GM12878 (cell line): Measurements from ENCODE around the gene BMP7. TPM values are rescaled to one million over a fixed set of nuclear protein-coding genes. Genes with fewer than 3 reads are reported as not detected.

Source experiments
- ATAC-seq: fragments of 200-7000 bp; cut with Tn5 transposase; 3 replicates; pipeline ENCODE4 v1.9.1; 2020; ENCODE audit warnings: mild to moderate bottlenecking, moderate library complexity
- BruUV-seq: library from RNA; stranded (reverse); fragments of 400-500 nt; replicated peaks from 2 replicates; lab custom pipeline; 2021; lab: Mats Ljungman, UMichigan
- CTCF ChIA-PET: fragments of 300-600 bp; sonication (Branson Sonifier 250); formaldehyde crosslinking; extraction: SDS; loops from one replicate; lab custom pipeline; 2021; ENCODE audit warnings: inconsistent platforms; lab: Yijun Ruan, JAX
- POLR2A ChIA-PET: fragments of 350-600 bp; formaldehyde crosslinking; extraction: SDS; loops from one replicate; lab custom pipeline; 2021; ENCODE audit warnings: inconsistent platforms; lab: Charles Lee
- RAD21 ChIA-PET: fragments of 300-600 bp; sonication (Branson Sonifier 250); formaldehyde crosslinking; loops from one replicate; lab custom pipeline; 2023; ENCODE audit warnings: antibody characterized with exemption; ENCODE audit not compliant: unreplicated experiment; lab: Charles Lee
- SMC1A ChIA-PET: fragments of 300-600 bp; sonication (Branson Sonifier 250); formaldehyde crosslinking; loops from one replicate; lab custom pipeline; 2023; ENCODE audit not compliant: unreplicated experiment, uncharacterized antibody; lab: Charles Lee
- DNase-seq: peaks from one replicate; pipeline ENCODE4 v3.0.0-alpha.2; 2011; ENCODE audit warnings: low read depth, low spot score
- FAIRE-seq: peaks from 3 replicates; lab custom pipeline; 2011; peaks lifted over from hg19 to GRCh38; lab: Jason Lieb, UNC
- H2AFZ ChIP-seq: 2 replicates; pipeline ENCODE4 v1.6.0; 2011; ENCODE audit warnings: low read depth, low read length, control low read depth; ENCODE audit not compliant: control insufficient read depth
- H3K27ac ChIP-seq: 2 replicates; pipeline ENCODE4 v1.5.1; 2011; ENCODE audit warnings: control low read depth; ENCODE audit not compliant: control insufficient read depth, insufficient read depth
- H3K27me3 ChIP-seq, 2 experiments: replicated peaks in 1 of 2; 2 replicates each; pipeline versions ENCODE4 v1.6.0 to v1.6.1; 2011; ENCODE audit warnings: low read length in 1 of 2; ENCODE audit not compliant: control insufficient read depth in 2 of 2, insufficient read depth in 2 of 2
- H3K36me3 ChIP-seq, 2 experiments: 2 replicates each; pipeline ENCODE4 v1.5.1; 2011; ENCODE audit warnings: low read length in 1 of 2; ENCODE audit not compliant: control insufficient read depth in 2 of 2, insufficient read depth in 2 of 2
- H3K4me1 ChIP-seq: 2 replicates; pipeline ENCODE4 v1.6.1; 2011; ENCODE audit warnings: mild to moderate bottlenecking, low read length, moderate library complexity, mixed read lengths; ENCODE audit not compliant: control insufficient read depth, insufficient read depth
- H3K4me2 ChIP-seq: 2 replicates; pipeline ENCODE4 v1.6.0; 2011; ENCODE audit warnings: control low read depth; ENCODE audit not compliant: control insufficient read depth, insufficient read depth
- H3K4me3 ChIP-seq: fragments of 200-600 bp; sonication (generic); 2 replicates; pipeline ENCODE4 v1.5.1; 2016
- H3K79me2 ChIP-seq: 2 replicates; pipeline ENCODE4 v1.6.0; 2011; ENCODE audit warnings: low read length; ENCODE audit not compliant: control insufficient read depth, insufficient read depth
- H3K9ac ChIP-seq: 2 replicates; pipeline ENCODE4 v1.8.0; 2011; ENCODE audit warnings: low read length, control low read depth, mixed read lengths; ENCODE audit not compliant: control insufficient read depth, insufficient read depth
- H3K9me3 ChIP-seq: replicated peaks from 3 replicates; pipeline ENCODE4 v1.5.1; 2011; ENCODE audit warnings: mild to moderate bottlenecking, low read length; ENCODE audit not compliant: control insufficient read depth, insufficient read depth
- H4K20me1 ChIP-seq: 2 replicates; pipeline ENCODE4 v1.6.0; 2011; ENCODE audit not compliant: control insufficient read depth, insufficient read depth
- CUX1 ChIP-seq: IDR thresholded peaks from 2 replicates; pipeline ENCODE4 v1.6.1; 2012; ENCODE audit warnings: improper control_type of control experiment, low read depth, low read length; ENCODE audit not compliant: insufficient replicate concordance
- DPF2 ChIP-seq: fragments of 450-650 bp; IDR thresholded peaks from 2 replicates; pipeline ENCODE4 v1.6.1; 2017; ENCODE audit warnings: mild to moderate bottlenecking
- IRF5 ChIP-seq: fragments of 450-650 bp; IDR thresholded peaks from 2 replicates; pipeline ENCODE4 v1.6.1; 2017; ENCODE audit warnings: borderline replicate concordance
- NBN ChIP-seq: fragments of 450-650 bp; IDR thresholded peaks from 2 replicates; pipeline ENCODE4 v1.6.1; 2016
- NR2C2 ChIP-seq: IDR thresholded peaks from 2 replicates; pipeline ENCODE4 v1.6.1; 2011; ENCODE audit warnings: borderline replicate concordance, low read depth; ENCODE audit not compliant: control insufficient read depth, insufficient read length
- POU2F2 ChIP-seq: IDR thresholded peaks from 3 replicates; pipeline ENCODE4 v1.6.1; 2011; ENCODE audit warnings: low read depth, mild to moderate bottlenecking, low read length, borderline replicate concordance
- RUNX3 ChIP-seq: IDR thresholded peaks from 2 replicates; pipeline ENCODE4 v1.6.1; 2012; ENCODE audit warnings: low read length, inconsistent platforms
- SIX5 ChIP-seq: IDR thresholded peaks from 2 replicates; pipeline ENCODE4 v1.6.1; 2011; ENCODE audit warnings: mild to moderate bottlenecking, low read depth, low read length, moderate library complexity; ENCODE audit not compliant: severe bottlenecking
- STAT1 ChIP-seq: fragments of 450-650 bp; conservative IDR thresholded peaks from 2 replicates; pipeline ENCODE4 v1.6.1; 2014; ENCODE audit warnings: antibody characterized with exemption, mild to moderate bottlenecking
- TCF12 ChIP-seq: IDR thresholded peaks from 2 replicates; pipeline ENCODE4 v1.6.1; 2011; ENCODE audit warnings: low read depth, mild to moderate bottlenecking, low read length
- ZBED1 ChIP-seq: IDR thresholded peaks from 2 replicates; pipeline ENCODE4 v1.6.1; 2016; ENCODE audit warnings: borderline replicate concordance
- WGBS: methylation state at CpG from one replicate; pipeline ENCODE4 v1.1.6; 2016; ENCODE audit warnings: low lambda C conversion rate; ENCODE audit not compliant: insufficient replicate concordance, insufficient coverage; ENCODE audit errors: missing lambda C conversion rate; 5-methylcytosine and 5-hydroxymethylcytosine counted together
- in situ Hi-C: fragments of 300-500 bp; cut with MboI; formaldehyde crosslinking; loops from 9 replicates; pipeline ENCODE4 v1.14.3; 2018; ENCODE audit warnings: mixed read lengths
- intact Hi-C: fragments of 100-400 bp; cut with micrococcal nuclease; formaldehyde crosslinking; loops from one replicate; pipeline ENCODE4 v1.14.2; 2022; ENCODE audit not compliant: unreplicated experiment
- polyA plus RNA-seq, 11 experiments: library from polyadenylated mRNA; depleted of rRNA in 4 of 11; unstranded in 6 of 11; stranded (reverse) in 5 of 11; fragments of >200 nt; fragmentation: Nextera tagmentation in 4 of 11; fragmentation: Illumina TruSeq in 1 of 11; extraction: Ambion mirVana in 4 of 11; extraction: Trizol in 1 of 11; gene quantifications; 1 replicate in 1 of 11; 2 replicates in 10 of 11; pipeline versions ENCODE4 v1.2.1 to v1.2.3, GENCODE V29; 2011 to 2016; ENCODE audit warnings: inconsistent platforms in 2 of 11, missing spikeins in 2 of 11, low read depth in 1 of 11
- total RNA-seq, 4 experiments: library from RNA; depleted of rRNA in 3 of 4; stranded (reverse); fragments of >200 nt in 3 of 4; fragmentation: Illumina TruSeq in 1 of 4; extraction: Trizol in 1 of 4; gene quantifications; 2 replicates each; pipeline versions ENCODE4 v1.2.1 to v1.2.3, GENCODE V29; 2013 to 2021

The BMP7 gene
- total and polyA plus RNA-seq, 10 of the 15 experiments (the other 5 are each of a cell fraction or from before 2014, with no cell fraction given), result 0.18 to 0.51 (median 0.28) TPM; not detected in 7

GRCh38 chr20:57312138-57312537, 45.7 kb upstream of the BMP7 start:
- SMC1A ChIA-PET, result no interaction called here
- Histone ChIP-seq H3K27ac (no peak overlapping the region), H3K79me2 (no peaks in the 10 kb centered on the region), H3K27me3 (peaks cover 0 to 7% of the 10 kb centered on the region in 2 experiments; a peak in 3 of 4 replicates), H3K36me3 (no peaks in the 10 kb centered on the region), H3K9me3 (no peaks in the 10 kb centered on the region), H3K4me1 (no peaks in the 10 kb centered on the region), H3K4me3 (no peak overlapping the region), H3K9ac (no peak overlapping the region), H3K4me2 (no peak overlapping the region), H4K20me1 (no peaks in the 10 kb centered on the region), H2AFZ (no peak overlapping the region)
- RAD21 ChIA-PET, result no interaction called here
- CTCF ChIA-PET, result no interaction called here
- no peak for FAIRE-seq
- POLR2A ChIA-PET, result no interaction called here
- BruUV-seq, result no TSS peak
- DNase-seq, result no peak
- ATAC-seq, result no peak
- TF ChIP-seq STAT1 (no peak), IRF5 (no peak), RUNX3 (no peak), ZBED1 (no peak), DPF2 (no peak), NBN (no peak), SIX5 (no peak), TCF12 (no peak), NR2C2 (no peak), POU2F2 (no peak), CUX1 (no peak)
- WGBS, result 12% methylated on average over 6 of the region's 6 CpGs
- intact Hi-C loops, result no loop called here
- in situ Hi-C loops, result no loop called here
